HG03066 (cell line): ENCODE measurements around the gene UGCG.

Experiments
- ATAC-seq: cut with Tn5 transposase; IDR thresholded peaks from one replicate; pipeline ENCODE4 v1.9.1; 2021; ENCODE audit warnings: low read depth; ENCODE audit not compliant: unreplicated experiment

The UGCG gene

DNA sequence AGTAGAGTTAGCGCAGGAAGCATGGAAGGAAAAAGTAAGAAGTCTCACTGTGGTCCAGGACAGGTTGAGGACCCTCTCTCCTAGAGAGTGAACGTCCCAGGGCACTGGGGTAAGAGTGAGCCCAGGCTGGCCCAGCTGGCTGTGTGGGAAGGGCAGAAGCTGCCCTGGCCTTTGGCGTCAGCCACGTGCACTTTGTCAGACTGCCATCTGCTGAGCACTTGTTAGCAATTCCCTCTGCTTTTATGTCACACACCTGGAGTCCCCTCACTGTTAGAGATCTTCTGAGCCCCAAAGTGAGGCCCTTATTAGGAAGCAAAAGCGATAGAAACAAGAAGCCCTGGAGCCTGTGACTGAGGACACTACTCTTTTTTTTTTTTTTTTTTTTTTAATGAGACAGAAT is 79.1 kb downstream of the UGCG start:
- no peak for ATAC-seq

DNA sequence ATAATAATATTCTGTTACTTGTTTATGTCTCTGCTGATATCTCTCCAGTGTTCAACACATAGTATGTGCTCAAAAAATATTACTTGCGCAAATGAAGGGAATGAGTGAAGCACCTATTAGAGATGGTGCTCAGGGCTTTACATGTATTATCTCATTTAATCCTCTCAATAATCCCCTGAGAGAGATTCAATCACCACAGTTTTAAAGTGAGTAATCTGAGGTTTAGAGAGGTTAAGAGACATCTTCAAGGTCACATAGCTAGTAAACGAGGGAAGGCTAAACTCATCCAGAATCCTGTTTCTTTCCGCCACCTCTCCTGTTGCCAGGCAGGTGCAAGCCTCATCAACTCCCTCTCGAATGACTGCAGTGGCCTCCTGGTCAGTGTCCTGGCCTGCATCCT is 82.0 kb downstream of the UGCG start:
- no peak for ATAC-seq

DNA sequence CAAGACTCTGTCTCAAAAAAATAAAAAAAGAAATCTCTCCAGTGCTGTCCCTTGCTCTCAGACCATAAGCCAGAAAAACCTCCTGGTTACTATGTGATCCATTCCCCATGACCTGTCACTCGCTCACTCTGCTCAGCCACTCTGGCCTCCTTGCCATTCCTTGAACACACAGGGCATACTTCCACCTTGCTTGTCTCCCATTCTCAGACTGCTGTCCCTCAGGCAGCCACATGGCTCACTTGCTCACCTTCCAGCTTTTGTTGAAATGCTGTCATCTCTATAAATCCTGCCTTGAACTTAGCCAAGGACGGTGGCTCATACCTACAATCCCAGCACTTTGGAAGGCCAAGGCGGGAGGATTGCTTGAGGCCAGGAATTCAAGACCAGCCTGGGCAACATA is 82.9 kb downstream of the UGCG start:
- no peak for ATAC-seq

DNA sequence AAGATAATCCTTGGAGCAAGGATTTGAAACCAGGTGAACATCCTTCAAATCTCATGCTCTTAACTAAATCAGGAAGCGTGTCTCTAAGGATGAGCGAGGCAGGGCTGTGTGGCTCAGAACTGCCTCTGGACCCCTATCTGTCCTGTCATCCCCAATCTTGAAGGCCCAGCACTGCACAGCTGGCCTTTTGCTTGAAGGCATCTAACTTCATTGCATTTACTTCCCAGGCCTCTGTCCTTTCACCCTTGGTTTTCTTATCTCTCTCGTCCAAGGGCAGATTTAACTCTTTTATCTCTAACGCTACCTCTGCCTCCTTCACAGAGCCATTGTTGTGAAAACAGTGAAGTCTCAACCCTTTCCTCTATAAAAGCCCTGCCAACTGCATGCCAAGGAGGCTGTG is 83.8 kb downstream of the UGCG start:
- no peak for ATAC-seq

DNA sequence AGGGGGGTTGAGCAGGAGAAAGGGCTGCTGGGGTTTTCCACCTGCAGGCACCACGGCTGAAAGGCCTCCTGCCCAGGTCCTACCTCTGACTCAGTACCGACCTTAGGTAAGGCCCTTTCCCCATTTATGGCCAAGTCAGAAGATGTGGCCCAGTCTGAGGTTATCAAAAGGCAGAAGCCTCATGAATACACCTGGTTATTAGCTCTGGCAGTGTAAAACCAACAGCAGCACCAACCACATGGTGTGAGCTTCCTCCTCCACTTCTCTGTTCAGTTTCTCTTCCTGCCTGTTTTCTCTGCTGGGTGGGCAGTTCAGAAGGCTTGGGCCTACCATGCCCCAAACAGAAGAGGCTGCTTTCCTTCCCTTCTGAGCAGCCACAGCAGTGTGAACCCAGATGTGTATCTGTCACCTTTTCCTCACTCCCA is 86.9 kb downstream of the UGCG start:
- ATAC-seq = peak; percentile 52

DNA sequence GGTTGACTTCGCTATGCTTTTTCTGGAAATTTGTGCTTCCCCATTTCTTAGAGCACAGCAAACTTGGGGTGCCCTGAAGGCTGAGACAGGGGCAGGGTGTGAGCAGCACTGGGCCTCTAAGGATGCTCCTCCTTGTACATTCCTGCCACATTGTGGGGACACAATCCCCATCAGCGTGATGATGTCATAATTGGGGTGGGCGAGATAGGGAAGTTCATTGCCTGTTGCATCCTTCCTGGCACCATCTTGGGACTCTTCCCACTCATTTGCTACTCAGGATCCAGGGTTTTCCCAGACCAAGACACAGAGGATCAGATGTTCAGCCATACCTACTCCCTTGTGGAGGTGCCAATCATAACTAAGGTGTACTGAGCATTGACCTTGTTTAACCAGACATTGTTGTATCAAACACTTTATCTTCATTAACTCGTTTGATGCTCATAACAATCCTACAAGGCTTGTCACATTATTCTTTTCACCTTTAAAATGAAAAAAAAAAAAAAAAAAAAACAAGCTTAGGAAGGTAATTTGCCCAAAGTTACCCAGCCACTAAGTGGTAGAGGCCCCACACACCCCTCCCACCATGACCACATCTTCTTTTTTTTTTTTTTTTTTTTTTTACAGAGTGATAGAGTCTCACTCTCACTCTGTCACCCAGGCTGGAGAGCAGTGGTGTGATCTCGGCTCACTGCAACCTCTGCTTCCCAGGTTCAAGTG is 87.6 kb downstream of the UGCG start:
- ATAC-seq = no peak
